A673 (cell line): ENCODE results near the gene RALGAPA2.

Source experiments
- EZH2 ChIP-seq: fragments of 200-600 bp; sonication (generic); IDR thresholded peaks from 2 replicates; pipeline ENCODE4 v1.6.1; 2017; ENCODE audit warnings: borderline replicate concordance, low read depth, mild to moderate bottlenecking, mixed read lengths, antibody characterized with exemption, low read length; ENCODE audit not compliant: poor library complexity, severe bottlenecking
- TF ChIP-seq, protein P1 (sequence below): fragments of 300-800, 200-600 bp; sonication (generic); conservative IDR thresholded peaks from 2 replicates; pipeline ENCODE4 v1.5.1; 2017; ENCODE audit warnings: low read depth, mild to moderate bottlenecking, antibody characterized with exemption, low read length, moderate library complexity, mixed read lengths

- TF ChIP-seq, protein P1, sequence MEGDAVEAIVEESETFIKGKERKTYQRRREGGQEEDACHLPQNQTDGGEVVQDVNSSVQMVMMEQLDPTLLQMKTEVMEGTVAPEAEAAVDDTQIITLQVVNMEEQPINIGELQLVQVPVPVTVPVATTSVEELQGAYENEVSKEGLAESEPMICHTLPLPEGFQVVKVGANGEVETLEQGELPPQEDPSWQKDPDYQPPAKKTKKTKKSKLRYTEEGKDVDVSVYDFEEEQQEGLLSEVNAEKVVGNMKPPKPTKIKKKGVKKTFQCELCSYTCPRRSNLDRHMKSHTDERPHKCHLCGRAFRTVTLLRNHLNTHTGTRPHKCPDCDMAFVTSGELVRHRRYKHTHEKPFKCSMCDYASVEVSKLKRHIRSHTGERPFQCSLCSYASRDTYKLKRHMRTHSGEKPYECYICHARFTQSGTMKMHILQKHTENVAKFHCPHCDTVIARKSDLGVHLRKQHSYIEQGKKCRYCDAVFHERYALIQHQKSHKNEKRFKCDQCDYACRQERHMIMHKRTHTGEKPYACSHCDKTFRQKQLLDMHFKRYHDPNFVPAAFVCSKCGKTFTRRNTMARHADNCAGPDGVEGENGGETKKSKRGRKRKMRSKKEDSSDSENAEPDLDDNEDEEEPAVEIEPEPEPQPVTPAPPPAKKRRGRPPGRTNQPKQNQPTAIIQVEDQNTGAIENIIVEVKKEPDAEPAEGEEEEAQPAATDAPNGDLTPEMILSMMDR: no peak
- TF ChIP-seq EZH2: no peak
Measured at GRCh38 chr20:20525214-20525613, 187.2 kb downstream of the RALGAPA2 start.
